Neural cell (in vitro differentiated cells): Measurements from ENCODE around the gene PTPN18.

ENCODE experiments used
- EZH2 ChIP-seq: fragments of 200-600, 300-800 bp; shearing (Covaris generic), sonication (generic); IDR thresholded peaks from 2 replicates; pipeline ENCODE4 v1.6.1; 2014; ENCODE audit warnings: antibody characterized with exemption, low read length, borderline replicate concordance, mild to moderate bottlenecking; ENCODE audit not compliant: insufficient read depth, poor library complexity, severe bottlenecking
- TAF1 ChIP-seq: IDR thresholded peaks from 2 replicates; pipeline ENCODE4 v1.6.1; 2012; ENCODE audit warnings: low read depth
- TF ChIP-seq, protein P1 (sequence below): fragments of 450-650 bp; IDR thresholded peaks from 2 replicates; pipeline ENCODE4 v1.5.1; 2014; ENCODE audit warnings: antibody characterized with exemption, mild to moderate bottlenecking, moderate library complexity; ENCODE audit not compliant: poor library complexity, severe bottlenecking

DNA sequence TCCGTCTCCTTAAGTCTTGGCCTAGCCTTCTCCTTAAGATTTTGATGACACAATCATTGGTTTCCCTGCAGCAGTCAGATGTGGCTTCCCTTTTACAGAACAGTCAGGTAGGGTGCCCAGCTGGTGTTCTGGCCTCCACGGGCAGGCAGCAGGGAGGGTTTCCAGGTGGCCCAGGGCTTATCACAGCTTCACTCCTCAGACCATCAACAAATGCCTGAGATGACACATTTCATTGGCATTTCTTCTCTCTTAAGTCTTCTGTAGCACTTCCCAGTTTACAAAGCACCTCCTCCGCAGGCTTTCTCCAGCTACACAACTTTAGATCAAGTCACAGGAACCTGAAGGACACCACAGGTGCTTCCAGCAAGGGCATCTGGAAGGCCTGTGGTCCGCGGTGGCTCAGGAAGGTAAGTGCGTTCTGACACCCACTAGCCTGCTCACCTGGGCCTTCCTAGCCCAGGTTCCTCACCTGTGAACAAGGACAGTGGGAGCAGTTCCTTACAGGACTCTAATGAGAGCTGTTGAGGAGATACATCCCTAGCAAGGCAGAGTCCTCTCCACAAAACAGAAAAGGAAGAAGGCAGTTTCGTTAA, 37.6 kb downstream of the PTPN18 start:
- no peak for TF ChIP-seq EZH2
- TF ChIP-seq, protein P1, sequence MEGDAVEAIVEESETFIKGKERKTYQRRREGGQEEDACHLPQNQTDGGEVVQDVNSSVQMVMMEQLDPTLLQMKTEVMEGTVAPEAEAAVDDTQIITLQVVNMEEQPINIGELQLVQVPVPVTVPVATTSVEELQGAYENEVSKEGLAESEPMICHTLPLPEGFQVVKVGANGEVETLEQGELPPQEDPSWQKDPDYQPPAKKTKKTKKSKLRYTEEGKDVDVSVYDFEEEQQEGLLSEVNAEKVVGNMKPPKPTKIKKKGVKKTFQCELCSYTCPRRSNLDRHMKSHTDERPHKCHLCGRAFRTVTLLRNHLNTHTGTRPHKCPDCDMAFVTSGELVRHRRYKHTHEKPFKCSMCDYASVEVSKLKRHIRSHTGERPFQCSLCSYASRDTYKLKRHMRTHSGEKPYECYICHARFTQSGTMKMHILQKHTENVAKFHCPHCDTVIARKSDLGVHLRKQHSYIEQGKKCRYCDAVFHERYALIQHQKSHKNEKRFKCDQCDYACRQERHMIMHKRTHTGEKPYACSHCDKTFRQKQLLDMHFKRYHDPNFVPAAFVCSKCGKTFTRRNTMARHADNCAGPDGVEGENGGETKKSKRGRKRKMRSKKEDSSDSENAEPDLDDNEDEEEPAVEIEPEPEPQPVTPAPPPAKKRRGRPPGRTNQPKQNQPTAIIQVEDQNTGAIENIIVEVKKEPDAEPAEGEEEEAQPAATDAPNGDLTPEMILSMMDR: no peak
- no peak for TF ChIP-seq TAF1
